HG03521 (cell line): ENCODE data around the gene INPPL1.
"Not testable (repeated sequence)": the region's sequence is repeated elsewhere in the genome, so short reads cannot be mapped to it uniquely, and the experiment has no call there.

Experiments used
- ATAC-seq: cut with Tn5 transposase; IDR thresholded peaks from one replicate; pipeline ENCODE4 v1.9.1; 2021; ENCODE audit warnings: mild to moderate bottlenecking, moderate library complexity; ENCODE audit not compliant: unreplicated experiment

INPPL1 gene, protein sequence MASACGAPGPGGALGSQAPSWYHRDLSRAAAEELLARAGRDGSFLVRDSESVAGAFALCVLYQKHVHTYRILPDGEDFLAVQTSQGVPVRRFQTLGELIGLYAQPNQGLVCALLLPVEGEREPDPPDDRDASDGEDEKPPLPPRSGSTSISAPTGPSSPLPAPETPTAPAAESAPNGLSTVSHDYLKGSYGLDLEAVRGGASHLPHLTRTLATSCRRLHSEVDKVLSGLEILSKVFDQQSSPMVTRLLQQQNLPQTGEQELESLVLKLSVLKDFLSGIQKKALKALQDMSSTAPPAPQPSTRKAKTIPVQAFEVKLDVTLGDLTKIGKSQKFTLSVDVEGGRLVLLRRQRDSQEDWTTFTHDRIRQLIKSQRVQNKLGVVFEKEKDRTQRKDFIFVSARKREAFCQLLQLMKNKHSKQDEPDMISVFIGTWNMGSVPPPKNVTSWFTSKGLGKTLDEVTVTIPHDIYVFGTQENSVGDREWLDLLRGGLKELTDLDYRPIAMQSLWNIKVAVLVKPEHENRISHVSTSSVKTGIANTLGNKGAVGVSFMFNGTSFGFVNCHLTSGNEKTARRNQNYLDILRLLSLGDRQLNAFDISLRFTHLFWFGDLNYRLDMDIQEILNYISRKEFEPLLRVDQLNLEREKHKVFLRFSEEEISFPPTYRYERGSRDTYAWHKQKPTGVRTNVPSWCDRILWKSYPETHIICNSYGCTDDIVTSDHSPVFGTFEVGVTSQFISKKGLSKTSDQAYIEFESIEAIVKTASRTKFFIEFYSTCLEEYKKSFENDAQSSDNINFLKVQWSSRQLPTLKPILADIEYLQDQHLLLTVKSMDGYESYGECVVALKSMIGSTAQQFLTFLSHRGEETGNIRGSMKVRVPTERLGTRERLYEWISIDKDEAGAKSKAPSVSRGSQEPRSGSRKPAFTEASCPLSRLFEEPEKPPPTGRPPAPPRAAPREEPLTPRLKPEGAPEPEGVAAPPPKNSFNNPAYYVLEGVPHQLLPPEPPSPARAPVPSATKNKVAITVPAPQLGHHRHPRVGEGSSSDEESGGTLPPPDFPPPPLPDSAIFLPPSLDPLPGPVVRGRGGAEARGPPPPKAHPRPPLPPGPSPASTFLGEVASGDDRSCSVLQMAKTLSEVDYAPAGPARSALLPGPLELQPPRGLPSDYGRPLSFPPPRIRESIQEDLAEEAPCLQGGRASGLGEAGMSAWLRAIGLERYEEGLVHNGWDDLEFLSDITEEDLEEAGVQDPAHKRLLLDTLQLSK

DNA sequence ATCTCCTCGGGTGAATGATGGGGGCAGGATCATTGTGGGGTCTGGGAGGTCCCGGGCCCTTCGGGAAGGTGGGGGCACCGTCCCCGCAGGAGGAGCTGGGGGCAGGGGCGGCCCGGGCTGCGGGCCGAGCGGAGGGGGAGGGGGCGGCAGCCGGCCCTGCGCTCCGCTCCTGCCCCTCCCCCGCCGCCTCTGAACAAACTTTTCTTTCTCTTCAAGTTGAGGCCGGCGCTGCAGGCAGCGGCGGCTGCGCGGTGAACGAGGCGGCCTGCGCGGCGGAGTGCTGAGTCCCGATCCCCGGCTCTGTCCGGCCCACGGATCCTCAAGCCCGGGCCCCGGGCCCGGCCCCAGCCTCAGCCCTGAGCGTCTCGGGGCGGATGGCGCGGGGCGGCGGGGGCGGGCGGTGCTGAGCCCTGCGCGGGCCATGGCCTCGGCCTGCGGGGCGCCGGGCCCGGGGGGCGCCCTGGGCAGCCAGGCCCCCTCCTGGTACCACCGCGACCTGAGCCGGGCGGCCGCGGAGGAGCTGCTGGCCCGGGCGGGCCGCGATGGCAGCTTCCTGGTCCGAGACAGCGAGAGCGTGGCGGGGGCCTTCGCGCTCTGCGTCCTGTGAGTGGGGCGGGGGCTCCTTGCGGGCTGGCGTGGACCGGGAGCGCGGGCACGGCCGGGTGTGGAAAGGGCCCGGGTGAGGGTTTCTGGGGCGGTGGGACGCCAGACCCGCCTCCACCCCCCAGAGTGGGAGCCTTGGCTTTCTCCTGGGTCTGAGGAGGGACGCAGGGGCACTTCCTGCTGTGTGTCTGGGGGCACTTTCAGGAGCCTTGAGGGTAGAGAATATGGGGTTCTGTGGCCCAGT is at the start of gene INPPL1:
Gene INPPL1 (plus strand): TSS at position 204 of the 847 bp plus-strand sequence. CDS start 218 bp downstream, at position 422.
- no peak for ATAC-seq

DNA sequence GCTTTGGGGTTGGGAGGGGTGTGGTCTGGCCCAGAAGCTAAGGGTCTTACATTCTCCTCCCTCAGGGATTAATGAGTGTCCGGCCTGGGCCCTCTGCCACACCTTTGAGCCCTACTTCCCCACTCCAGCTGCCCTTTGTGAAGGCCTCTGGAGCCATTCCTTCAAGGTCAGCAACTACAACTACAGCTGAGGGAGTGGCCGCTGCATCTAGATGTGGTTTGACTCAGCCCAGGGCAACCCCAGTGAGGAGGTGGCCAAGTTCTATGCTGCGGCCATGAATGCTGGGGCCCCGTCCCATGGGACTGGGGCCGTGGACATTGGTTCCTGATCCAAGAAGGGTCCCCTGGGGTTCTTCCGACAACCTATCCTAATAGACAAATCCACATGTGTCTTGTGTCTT is 46.9 kb upstream of the INPPL1 start:
- no peak for ATAC-seq

DNA sequence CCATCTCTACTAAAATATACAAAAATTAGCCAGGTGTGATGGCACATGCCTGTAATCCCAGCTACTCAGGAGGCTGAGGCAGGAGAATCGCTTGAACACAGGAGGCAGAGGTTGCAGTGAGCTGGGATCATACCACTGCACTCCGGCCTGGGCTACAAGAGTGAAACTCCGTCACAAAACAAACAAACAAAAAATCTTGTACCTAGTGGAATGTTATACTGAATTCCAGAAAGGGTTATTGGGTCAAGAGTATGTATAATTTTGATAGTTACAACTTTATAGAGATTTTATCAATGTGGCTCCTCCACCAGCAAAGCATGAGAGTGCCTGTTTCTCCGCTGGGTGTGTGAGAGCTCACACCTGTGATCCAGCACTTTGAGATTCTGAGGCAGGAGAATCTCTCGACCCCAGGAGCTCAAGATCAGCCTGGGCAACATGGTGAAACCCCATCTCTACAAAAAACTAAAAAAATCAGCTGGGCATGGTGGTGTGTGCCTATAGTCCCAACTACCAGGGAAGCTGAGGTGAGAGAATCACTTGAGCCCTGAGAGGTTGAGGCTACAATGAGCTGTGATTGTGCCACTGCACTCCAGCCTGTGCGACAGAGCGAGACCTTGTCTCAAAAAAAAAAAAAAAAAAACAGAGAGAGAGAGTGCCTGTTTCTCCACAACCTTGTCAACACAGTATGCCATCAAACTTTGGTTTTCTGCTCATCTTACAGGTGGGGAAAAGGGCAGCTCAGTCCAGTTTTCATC is 45.3 kb upstream of the INPPL1 start:
- ATAC-seq, result no peak

DNA sequence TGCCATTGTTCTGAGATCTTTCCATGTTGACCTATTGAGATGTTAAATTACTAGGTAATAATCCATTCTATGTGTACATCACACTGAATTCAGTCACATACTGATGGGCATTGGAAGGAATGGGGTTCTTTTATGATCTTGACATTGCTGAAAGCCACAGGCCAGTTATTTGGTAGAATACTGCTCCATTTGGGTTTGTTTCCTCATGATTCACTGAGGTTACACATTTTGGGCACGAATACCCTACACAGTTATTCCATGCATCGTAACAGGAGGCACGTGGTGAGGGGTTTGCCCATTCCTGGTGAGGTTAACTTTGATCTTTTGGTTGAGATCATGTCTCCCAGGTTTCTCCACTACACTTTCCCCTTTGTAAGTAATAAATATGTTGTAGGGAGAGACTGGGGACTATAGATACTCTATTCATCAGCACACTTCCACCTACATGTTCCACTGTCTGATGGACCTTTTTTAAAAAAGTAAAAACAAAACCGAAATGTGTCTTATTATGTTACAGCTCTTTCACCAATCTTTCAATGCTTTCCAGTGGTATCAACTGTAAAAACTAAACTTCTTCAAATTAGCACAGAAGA is 44.7 kb upstream of the INPPL1 start:
- no peak for ATAC-seq

DNA sequence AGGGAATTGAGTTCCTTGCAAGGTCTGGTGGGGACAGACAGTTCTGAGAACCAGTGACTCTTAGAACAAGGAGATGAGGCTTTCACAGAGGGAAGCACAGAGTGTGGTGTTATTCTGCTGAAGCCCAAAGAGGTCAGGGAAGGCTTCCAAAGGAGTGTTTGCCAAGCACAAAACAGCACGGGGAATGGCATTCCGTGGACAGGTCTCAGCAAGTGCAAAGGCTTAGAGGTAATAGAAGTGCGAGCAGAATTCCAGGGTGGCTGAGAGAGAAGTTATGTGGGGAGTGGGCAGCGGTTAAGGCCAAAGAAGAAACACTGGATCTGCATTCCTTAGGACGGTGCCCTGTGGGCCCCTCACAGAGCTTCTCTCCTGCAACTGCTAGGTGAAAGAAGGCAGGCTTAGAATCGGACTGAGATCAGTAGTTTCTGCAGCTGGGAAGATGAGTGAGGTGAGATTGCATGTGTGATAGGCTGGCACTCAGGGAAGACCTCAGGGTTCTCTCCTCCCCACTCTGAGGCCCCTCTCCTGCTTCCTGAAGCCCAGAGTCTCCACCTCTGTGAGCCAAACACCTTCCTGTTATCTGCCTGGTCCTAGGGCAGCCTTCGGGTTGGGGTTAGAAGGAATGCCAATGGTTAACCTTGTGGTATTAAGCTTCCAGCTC is 43.5 kb upstream of the INPPL1 start:
- ATAC-seq, result not testable (repeated sequence)

DNA sequence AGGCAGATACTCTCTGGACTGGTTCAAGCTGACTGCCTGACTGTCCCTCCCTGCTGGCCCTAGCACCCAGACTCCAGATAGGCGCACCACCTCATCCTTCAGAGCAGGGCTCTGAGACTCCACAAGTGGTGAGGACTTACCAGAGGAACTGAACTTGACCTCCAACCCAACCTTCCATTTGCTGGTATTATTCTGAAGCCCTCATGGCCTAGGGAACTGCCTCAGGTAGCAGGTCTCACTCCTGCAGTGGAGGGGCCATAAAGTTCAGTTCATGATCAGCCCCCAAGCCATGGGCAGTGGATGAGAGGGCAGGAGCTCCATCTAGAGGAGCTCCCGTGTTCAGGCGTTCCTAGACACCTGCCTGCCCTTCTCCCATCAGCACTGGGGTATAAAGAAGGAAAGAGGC is 43.0 kb upstream of the INPPL1 start:
- ATAC-seq, result not testable (repeated sequence)

DNA sequence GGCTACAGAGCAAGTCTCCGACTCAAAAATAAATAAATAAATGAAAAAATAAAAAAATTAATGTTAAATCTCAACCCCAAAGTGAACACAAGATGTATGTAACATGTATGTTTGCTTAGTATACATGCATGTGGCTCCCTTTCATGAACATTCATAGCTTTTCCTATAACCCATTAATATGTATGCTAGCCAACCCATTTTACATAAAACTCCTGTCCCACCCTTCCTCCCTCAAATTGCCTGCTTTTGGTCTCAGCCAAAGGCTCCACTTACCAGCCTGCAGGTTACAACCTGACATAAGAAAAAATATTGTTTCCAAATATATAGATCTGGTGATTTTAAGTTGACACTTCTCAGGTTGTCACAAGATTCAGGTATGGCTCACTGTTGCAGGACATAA is 36.3 kb upstream of the INPPL1 start:
- ATAC-seq, result no peak

DNA sequence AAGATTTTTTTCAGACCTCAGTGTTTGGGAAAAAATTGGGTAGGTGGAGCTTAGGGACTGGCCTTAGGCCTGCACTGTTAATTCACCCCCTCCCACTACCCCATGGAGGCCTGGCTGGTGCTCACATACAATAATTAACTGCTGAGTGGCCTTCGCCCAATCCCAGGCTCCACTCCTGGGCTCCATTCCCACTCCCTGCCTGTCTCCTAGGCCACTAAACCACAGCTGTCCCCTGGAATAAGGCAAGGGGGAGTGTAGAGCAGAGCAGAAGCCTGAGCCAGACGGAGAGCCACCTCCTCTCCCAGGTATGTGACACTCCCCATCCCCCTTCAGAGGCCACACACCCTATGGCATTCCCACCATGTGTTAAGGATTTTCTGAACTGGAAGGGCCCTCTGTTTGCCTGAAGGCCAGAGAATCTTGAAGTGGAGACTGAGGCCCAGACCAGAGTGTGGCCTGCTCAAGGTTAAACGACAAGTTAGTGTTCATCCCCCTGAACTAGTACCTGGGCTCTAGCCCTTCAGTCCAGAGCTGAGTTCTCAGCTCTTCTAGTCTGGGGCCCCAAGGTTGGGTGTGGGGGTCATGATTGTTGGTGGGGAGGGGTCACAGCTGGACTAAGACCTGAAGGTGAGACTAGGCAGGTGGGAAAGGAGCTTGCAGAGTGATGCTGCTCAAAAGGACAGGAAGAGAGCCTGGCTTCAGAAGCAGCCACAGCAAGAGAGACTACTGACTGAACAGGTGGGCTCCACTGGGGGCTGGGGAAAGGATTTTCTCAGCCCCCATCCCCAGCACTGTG is 34.9 kb upstream of the INPPL1 start:
- ATAC-seq, result no peak

DNA sequence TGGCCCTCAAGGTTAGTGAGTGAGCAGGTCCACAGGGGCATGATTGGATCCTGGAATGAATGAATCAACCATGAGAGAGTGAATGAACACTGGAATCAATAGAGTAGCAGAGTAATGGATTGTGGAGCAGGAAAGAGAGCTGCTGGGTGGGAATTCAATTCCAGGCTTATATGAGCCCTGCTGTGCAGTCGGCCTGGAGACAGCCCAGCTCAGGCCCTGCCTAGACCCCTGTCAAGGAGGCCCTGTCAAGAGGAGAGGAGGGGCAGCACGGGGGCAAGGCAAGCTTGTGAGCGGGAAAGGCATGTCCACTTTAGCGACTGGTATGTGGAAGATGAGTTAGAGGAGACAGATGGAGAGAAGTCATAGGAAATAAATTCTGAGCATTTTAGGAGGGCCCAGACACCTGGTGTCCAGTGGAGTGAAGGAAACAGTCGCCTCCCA is 33.9 kb upstream of the INPPL1 start:
- ATAC-seq, result no peak

DNA sequence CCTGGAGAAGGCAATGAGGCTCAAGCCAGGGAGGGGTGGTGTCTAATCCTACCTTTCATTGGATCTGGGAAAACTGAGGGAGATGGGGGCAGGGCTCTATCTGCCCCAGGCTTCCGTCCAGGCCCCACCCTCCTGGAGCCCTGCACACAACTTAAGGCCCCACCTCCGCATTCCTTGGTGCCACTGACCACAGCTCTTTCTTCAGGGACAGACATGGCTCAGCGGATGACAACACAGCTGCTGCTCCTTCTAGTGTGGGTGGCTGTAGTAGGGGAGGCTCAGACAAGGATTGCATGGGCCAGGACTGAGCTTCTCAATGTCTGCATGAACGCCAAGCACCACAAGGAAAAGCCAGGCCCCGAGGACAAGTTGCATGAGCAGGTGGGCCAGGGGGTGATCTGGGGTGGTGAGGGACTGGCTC is 32.6 kb upstream of the INPPL1 start, which contains the start of gene FOLR1:
Gene FOLR1 (plus strand): TSS at position 180 of the 421 bp plus-strand sequence. CDS start 34 bp downstream, at position 214.
- no peak for ATAC-seq

DNA sequence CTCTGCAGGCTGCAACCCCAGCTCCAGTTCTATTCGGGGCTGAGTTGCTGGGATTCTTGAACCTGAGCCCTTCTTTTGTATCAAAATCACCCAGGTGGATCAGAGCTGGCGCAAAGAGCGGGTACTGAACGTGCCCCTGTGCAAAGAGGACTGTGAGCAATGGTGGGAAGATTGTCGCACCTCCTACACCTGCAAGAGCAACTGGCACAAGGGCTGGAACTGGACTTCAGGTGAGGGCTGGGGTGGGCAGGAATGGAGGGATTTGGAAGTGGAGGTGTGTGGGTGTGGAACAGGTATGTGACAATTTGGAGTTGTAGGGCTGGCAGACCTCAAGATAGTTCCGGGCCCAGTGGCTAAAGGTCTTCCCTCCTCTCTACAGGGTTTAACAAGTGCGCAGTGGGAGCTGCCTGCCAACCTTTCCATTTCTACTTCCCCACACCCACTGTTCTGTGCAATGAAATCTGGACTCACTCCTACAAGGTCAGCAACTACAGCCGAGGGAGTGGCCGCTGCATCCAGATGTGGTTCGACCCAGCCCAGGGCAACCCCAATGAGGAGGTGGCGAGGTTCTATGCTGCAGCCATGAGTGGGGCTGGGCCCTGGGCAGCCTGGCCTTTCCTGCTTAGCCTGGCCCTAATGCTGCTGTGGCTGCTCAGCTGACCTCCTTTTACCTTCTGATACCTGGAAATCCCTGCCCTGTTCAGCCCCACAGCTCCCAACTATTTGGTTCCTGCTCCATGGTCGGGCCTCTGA is 28.9 kb upstream of the INPPL1 start:
- no peak for ATAC-seq

DNA sequence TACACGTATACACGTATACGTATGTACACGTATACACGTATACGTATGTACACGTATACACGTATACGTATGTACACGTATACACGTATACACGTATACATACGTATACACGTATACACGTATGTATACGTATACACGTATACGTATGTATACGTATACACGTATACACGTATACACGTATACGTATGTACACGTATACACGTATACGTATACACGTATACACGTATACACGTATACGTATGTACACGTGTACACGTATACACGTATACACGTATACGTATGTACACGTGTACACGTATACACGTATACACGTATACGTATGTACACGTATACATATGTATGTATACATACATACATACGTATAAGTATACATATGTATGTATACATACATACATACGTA is 23.1 kb upstream of the INPPL1 start:
- ATAC-seq, result not testable (repeated sequence)

DNA sequence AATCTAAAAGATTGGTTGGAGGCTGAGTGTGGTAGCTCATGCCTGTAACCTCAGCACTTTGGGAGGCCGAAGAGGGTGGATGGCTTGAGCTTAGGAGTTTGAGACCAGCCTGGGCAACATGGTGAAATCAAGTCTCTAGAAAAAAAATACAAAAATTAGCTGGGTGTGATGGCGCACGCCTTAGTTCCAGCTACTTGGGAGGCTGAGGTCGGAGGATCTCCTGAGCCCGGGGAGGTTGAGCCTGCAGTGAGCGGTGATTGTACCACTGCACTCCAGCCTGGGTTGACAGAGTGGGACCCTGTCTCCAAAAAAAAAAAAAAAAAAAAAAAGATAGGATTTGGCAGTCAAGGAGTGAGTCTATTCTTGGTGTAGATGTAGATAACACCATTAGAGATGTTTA is 22.0 kb upstream of the INPPL1 start:
- ATAC-seq, result no peak

DNA sequence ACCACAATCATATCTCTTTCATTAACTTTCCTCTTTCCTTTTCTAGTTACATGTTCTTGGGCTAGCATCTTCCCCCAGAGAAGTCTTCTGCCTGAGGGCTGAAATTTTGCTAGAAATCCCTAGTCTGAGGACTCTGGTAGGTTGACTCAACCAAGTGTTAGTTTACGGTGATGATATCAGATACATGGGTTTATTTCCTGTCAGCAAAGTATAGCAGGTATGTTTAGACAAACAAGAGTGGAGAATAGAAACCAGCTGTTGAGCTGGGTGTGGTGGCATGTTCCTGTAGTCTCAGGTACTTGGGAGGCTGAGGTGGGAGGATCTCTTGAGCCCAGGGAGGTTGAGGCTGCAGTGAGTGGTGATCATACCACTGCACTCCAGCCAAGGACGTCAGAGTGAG is 21.4 kb upstream of the INPPL1 start:
- ATAC-seq, result no peak

DNA sequence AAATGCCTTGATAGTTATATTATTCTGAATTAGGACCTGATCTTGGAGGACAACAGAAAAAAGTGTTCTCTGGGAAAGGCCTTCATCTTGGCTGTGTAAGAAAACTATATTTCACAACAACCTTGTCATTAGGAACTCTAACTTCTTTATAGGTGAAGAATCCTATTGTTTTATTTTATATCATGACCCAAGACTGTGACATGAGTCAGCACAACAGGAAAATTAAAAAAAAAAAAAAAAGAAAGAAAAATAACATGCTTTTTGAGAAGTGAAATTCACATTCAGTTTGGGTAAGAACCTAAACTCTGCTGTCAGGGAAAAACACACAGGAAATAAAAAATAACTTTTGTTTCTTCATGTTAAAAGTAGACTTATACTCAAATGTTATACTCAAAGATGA is 19.7 kb upstream of the INPPL1 start:
- ATAC-seq, result no peak

DNA sequence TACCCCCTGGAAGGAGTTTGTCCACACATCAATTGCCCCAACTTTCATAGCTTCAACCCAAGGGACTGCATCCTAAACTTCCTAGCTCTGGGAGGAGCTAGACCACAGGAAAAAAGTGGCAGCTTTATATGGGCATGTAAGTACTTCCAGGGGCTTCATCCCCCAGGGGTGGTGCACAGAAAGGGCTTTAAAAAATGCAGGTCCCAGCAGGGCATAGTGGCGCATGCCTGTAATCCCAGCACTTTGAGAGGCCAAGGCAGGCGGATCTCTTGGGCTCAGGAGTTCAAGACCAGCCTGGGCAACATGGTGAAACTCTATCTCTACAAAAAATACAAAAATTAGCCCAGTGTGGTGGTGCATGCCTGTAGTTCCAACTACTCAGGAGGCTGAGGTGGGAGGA is 17.8 kb upstream of the INPPL1 start:
- not testable (repeated sequence) for ATAC-seq

DNA sequence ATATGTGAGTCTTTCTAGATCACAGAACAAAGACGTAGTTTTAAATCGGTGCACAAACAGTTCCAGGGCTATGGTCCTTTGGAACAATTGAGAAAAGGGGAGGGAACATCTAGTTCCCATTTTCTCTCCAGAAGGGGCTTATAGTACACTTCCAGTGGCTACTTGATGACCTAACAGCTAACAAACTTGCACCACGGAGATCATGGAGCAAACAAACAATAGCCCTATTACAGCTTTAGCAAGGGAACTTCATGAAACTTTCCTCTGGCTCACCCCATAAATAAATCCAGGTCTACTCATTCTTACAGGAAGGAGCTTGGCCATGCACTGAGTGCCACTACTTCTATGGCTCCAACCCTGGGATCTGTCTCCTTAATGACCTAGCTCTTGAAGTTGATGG is 16.3 kb upstream of the INPPL1 start:
- no peak for ATAC-seq
